ENCODE measurements around the gene APOC4.
"Not testable (repeated sequence)": the region's sequence is repeated elsewhere in the genome, so short reads cannot be mapped to it uniquely, and the experiment has no call there.

APOC4 gene

GRCh38 chr19:44914433-44915206, 27.4 kb upstream of the APOC4 start, which contains the start of gene APOC1:
TSS of gene APOC1 (plus strand) at chr19:44914608. CDS start at chr19:44914892, 284 bp downstream.
- DNase-seq (ENCODE audit: low read depth, low spot score), result not testable (repeated sequence)

GRCh38 chr19:44924243-44924725, 17.8 kb upstream of the APOC4 start:
- DNase-seq (ENCODE audit: low read depth, low spot score), result no peak

GRCh38 chr19:44925114-44925891, 16.7 kb upstream of the APOC4 start:
- DNase-seq (ENCODE audit: low read depth, low spot score), result peak; percentile 75

- not testable (repeated sequence) for DNase-seq (ENCODE audit: low read depth, low spot score)
Observed at GRCh38 chr19:44926245-44927077, 15.6 kb upstream of the APOC4 start.

GRCh38 chr19:44927746-44928145, 14.3 kb upstream of the APOC4 start:
- peak; percentile 83 for DNase-seq (ENCODE audit: low read depth, low spot score)

- DNase-seq (ENCODE audit: low read depth, low spot score), result no peak
Observed at GRCh38 chr19:44930088-44930487, 11.9 kb upstream of the APOC4 start.

GRCh38 chr19:44931541-44931940, 10.5 kb upstream of the APOC4 start:
- DNase-seq (ENCODE audit: low read depth, low spot score), result no peak

- DNase-seq (ENCODE audit: low read depth, low spot score), result no peak
Observed at GRCh38 chr19:44939668-44940067, 2.4 kb upstream of the APOC4 start.

- DNase-seq (ENCODE audit: low read depth, low spot score), result no peak
Observed at GRCh38 chr19:44943801-44944249, 1.8 kb downstream of the APOC4 start.

- no peak for DNase-seq (ENCODE audit: low read depth, low spot score)
Observed at GRCh38 chr19:44947041-44947581, 5.1 kb downstream of the APOC4 start.

- DNase-seq (ENCODE audit: low read depth, low spot score), result no peak
Observed at GRCh38 chr19:44948237-44948636, 6.2 kb downstream of the APOC4 start.

GRCh38 chr19:44948763-44949374, 6.8 kb downstream of the APOC4 start:
- DNase-seq (ENCODE audit: low read depth, low spot score), result no peak

GRCh38 chr19:44949550-44949949, 7.5 kb downstream of the APOC4 start:
- no peak for DNase-seq (ENCODE audit: low read depth, low spot score)

- peak; percentile 78 for DNase-seq (ENCODE audit: low read depth, low spot score)
Observed at GRCh38 chr19:44951179-44952159, 9.4 kb downstream of the APOC4 start.

- no peak for DNase-seq (ENCODE audit: low read depth, low spot score)
Observed at GRCh38 chr19:44954278-44954648, 12.2 kb downstream of the APOC4 start.

- DNase-seq (ENCODE audit: low read depth, low spot score), result peak; percentile 92
Observed at GRCh38 chr19:44954649-44955504, 12.8 kb downstream of the APOC4 start, which contains the start of gene CLPTM1. TSS of gene CLPTM1 (plus strand) at chr19:44955380. CDS start at chr19:44955396, 16 bp downstream.

GRCh38 chr19:44955505-44956439, 13.7 kb downstream of the APOC4 start:
- no peak for DNase-seq (ENCODE audit: low read depth, low spot score)

- DNase-seq (ENCODE audit: low read depth, low spot score), result no peak
Observed at GRCh38 chr19:44957526-44957925, 15.5 kb downstream of the APOC4 start.
